ENCODE data around the gene SYT11. TPM values are rescaled to one million over a fixed set of nuclear protein-coding genes. Genes with fewer than 3 reads are reported as not detected.
A peak's percentile ranks its signal among the peaks of the same experiment; 100 is the strongest.

Gene SYT11, protein sequence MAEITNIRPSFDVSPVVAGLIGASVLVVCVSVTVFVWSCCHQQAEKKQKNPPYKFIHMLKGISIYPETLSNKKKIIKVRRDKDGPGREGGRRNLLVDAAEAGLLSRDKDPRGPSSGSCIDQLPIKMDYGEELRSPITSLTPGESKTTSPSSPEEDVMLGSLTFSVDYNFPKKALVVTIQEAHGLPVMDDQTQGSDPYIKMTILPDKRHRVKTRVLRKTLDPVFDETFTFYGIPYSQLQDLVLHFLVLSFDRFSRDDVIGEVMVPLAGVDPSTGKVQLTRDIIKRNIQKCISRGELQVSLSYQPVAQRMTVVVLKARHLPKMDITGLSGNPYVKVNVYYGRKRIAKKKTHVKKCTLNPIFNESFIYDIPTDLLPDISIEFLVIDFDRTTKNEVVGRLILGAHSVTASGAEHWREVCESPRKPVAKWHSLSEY
- polyA plus RNA-seq (2011; rRNA removed) (44.8 and 49.0 TPM in 2 replicates), polyA minus RNA-seq (2011; rRNA and poly(A)+ RNA removed) (52.2 and 55.1 TPM in 2 replicates)

DNA sequence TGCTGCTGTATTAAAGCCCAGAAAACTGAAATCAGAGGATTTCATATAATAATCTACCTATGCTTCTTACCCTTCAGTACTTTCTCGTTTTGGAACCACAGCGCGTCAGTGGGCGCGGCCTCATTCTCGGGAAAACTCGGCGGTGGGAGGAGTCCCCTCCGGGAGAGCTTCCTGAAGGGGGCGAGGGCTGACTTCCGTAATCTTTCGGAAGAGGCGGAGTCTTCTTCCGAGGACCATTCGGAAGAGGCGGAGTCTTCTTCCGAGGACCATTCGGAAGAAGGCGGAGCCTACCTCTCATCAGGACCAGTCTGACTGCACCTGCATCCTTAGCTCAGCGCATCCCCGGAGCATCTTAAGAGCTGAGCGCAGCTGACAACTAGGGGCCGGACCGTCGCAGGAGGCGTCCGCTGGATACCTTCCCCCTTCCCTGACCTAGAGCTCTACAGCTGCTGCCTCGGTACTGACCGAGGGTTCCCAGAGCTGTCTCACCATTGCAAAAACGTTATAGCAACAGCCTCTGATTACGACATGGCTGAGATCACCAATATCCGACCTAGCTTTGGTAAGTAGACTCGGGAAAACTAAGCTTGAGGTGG lies at the start of gene SYT11:
Gene SYT11, plus strand, starts transcription at position 334 of the 596 bp plus-strand sequence. Its CDS starts 195 bp downstream, at position 529.
- ChIA-PET CTCF (interaction anchor here (0.6 to 1.6 kb wide), 3 partner anchors 22 to 237 kb away, joined by 3 to 6 read pairs (median 4); no protein-coding TSS in a partner anchor), POLR2A (interaction anchor here (0.5 to 2.0 kb wide), 5 partner anchors 18 to 311 kb away, joined by 3 to 13 read pairs (median 4); no protein-coding TSS in a partner anchor)
- Histone ChIP-seq H3K27ac (ENCODE audit: low read depth, low read length) (peak within 1 kb of the TSS; percentile 92), H3K27me3 (ENCODE audit: control insufficient read depth, insufficient read depth, low read length) (no peaks in the 10 kb centered on the region), H3K4me3 (ENCODE audit: low read depth, low read length) (peak within 1 kb of the TSS; percentile 65), H3K9me3 (ENCODE audit: control insufficient read depth, insufficient read depth, low read length) (no peaks in the 10 kb centered on the region; the same call in 1 of the 2 replicates)
- peak; percentile 86 for DNase-seq (ENCODE audit: low read depth, low spot score)
- TF ChIP-seq, protein P1, sequence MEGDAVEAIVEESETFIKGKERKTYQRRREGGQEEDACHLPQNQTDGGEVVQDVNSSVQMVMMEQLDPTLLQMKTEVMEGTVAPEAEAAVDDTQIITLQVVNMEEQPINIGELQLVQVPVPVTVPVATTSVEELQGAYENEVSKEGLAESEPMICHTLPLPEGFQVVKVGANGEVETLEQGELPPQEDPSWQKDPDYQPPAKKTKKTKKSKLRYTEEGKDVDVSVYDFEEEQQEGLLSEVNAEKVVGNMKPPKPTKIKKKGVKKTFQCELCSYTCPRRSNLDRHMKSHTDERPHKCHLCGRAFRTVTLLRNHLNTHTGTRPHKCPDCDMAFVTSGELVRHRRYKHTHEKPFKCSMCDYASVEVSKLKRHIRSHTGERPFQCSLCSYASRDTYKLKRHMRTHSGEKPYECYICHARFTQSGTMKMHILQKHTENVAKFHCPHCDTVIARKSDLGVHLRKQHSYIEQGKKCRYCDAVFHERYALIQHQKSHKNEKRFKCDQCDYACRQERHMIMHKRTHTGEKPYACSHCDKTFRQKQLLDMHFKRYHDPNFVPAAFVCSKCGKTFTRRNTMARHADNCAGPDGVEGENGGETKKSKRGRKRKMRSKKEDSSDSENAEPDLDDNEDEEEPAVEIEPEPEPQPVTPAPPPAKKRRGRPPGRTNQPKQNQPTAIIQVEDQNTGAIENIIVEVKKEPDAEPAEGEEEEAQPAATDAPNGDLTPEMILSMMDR (IDR thresholded peaks at IDR 0.05; ENCODE audit: low read depth, low read length) = 0 out of 2 replicates have a peak, but pooled peaks have one; percentile 3

DNA sequence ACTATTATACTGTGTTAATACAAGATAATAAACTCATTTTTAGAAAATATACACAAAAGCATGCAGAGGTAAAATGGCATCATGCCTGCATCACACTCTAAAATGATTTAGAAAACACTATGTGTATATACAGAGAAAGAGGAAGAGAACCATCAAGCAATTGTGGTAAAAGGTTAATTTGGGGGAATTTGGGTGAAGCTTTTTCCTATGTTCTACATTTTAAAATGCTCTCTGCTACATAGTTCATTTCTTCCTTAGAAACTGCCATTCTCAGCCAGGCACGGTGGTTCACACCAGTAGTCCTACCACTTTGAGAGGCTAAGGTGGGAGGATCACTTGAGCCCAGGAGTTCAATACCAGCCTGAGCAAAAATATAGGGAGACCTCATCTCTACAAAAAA lies 46.5 kb upstream of the SYT11 start:
- H3K27me3 ChIP-seq (ENCODE audit: control insufficient read depth, insufficient read depth, low read length) = no peaks in the 10 kb centered on the region
- CTCF ChIA-PET = no interaction called here
- no peak for DNase-seq (ENCODE audit: low read depth, low spot score)
- H3K27ac ChIP-seq (ENCODE audit: low read depth, low read length) = no peak overlapping the region
- TF ChIP-seq, protein P1 (IDR thresholded peaks at IDR 0.05; ENCODE audit: low read depth, low read length) = no peak
- H3K4me3 ChIP-seq (ENCODE audit: low read depth, low read length) = no peak overlapping the region
- POLR2A ChIA-PET = no interaction called here
- H3K9me3 ChIP-seq (ENCODE audit: control insufficient read depth, insufficient read depth, low read length) = no peaks in the 10 kb centered on the region

DNA sequence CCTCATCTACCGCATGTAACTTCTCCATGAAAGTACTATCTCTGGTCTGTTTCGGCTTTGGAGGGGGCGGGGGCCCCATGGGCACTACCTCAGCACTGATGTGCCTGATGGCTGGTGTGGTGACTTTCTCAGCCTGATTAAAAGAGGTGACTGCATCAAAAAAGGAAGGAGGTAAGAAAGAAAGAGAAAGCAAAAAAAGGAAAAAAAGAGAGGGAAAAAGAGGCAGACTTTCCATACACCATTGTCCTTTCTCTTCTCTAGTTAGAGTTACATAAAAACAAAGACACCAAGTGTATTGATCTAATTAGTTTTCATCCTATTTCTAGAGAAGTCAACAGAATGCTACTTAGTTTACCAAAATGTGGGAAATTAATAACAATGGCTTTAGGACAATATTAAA lies 45.7 kb upstream of the SYT11 start:
- Histone ChIP-seq H3K4me3 (ENCODE audit: low read depth, low read length) (no peak overlapping the region), H3K9me3 (ENCODE audit: control insufficient read depth, insufficient read depth, low read length) (no peaks in the 10 kb centered on the region), H3K27ac (ENCODE audit: low read depth, low read length) (no peak overlapping the region), H3K27me3 (ENCODE audit: control insufficient read depth, insufficient read depth, low read length) (no peaks in the 10 kb centered on the region)
- POLR2A ChIA-PET = no interaction called here
- CTCF ChIA-PET = no interaction called here
- TF ChIP-seq, protein P1 (IDR thresholded peaks at IDR 0.05; ENCODE audit: low read depth, low read length) = no peak
- no peak for DNase-seq (ENCODE audit: low read depth, low spot score)

DNA sequence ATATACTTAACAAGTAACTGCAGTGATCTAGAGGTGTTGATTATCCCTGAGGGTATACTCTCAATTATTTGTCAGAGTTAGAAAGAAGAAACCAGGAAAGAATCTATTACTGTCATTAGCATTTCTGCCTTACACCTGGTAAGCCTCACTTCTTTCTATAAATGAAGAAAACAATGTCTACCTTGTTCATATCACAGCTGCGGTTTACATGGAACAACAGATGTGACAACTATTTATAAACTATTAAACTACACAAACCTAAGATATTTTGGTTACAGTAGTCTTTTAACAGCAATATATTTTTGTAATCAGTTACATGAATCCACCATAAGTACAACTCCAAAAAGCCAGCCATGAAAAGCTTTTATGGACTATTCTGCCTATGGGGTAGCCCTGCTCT lies 43.0 kb upstream of the SYT11 start:
- H3K4me3 ChIP-seq (ENCODE audit: low read depth, low read length) = no peak overlapping the region
- DNase-seq (ENCODE audit: low read depth, low spot score) = no peak
- H3K27ac ChIP-seq (ENCODE audit: low read depth, low read length) = no peak overlapping the region
- ChIA-PET CTCF (interaction anchor here (0.6 to 1.3 kb wide), 3 partner anchors 87 to 139 kb away, joined by 3 read pairs; no protein-coding TSS in a partner anchor), POLR2A (no interaction called here)
- TF ChIP-seq, protein P1 (IDR thresholded peaks at IDR 0.05; ENCODE audit: low read depth, low read length) = no peak
- H3K9me3 ChIP-seq (ENCODE audit: control insufficient read depth, insufficient read depth, low read length) = no peaks in the 10 kb centered on the region
- H3K27me3 ChIP-seq (ENCODE audit: control insufficient read depth, insufficient read depth, low read length) = no peaks in the 10 kb centered on the region

DNA sequence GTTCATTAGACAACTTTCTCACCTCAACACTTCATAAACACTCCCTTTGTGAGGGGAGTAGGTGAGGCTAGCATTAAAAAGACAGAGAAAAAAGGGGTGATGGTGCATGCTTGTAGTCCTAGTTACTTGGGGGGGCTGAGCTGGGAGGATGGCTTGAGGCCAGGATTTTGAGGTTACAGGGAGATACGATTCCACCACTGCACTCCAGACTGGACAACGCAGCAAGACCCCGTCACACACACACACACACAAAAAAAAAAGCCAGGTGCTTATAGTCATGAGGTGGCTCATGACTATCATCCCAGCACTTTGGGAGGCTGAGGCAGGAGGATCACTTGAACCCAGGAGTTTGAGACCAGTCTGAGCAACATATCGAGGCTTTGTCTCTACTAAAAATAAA lies 31.9 kb upstream of the SYT11 start:
- Histone ChIP-seq H3K27ac (ENCODE audit: low read depth, low read length) (no peak overlapping the region), H3K4me3 (ENCODE audit: low read depth, low read length) (no peak overlapping the region), H3K27me3 (ENCODE audit: control insufficient read depth, insufficient read depth, low read length) (no peaks in the 10 kb centered on the region), H3K9me3 (ENCODE audit: control insufficient read depth, insufficient read depth, low read length) (no peaks in the 10 kb centered on the region)
- ChIA-PET CTCF (no interaction called here), POLR2A (no interaction called here)
- no peak for DNase-seq (ENCODE audit: low read depth, low spot score)
- TF ChIP-seq, protein P1 (IDR thresholded peaks at IDR 0.05; ENCODE audit: low read depth, low read length) = no peak
